K562 (cell line): ENCODE measurements around the gene ERCC6. TPM values are rescaled to one million over a fixed set of nuclear protein-coding genes. Genes with fewer than 3 reads are reported as not detected.

Experiments used
- ATAC-seq: fragments of 200-7000 bp; cut with Tn5 transposase; 3 replicates; pipeline ENCODE4 v1.9.1; 2020; ENCODE audit warnings: moderate library complexity
- BruUV-seq: library from RNA; stranded (reverse); fragments of 400-500 nt; replicated peaks from 2 replicates; lab custom pipeline; 2021; lab: Mats Ljungman, UMichigan
- CTCF ChIA-PET: fragments of 300-600 bp; formaldehyde crosslinking; extraction: SDS; loops from one replicate; lab custom pipeline; 2021; ENCODE audit warnings: low intra/inter-chr PET ratio; lab: Yijun Ruan, JAX
- POLR2A ChIA-PET: fragments of 300-600, 350-650 bp; sonication (Branson Sonifier 250); formaldehyde crosslinking; extraction: SDS; loops from one replicate; lab custom pipeline; 2021; ENCODE audit warnings: antibody characterized with exemption, inconsistent platforms; lab: Yijun Ruan, JAX
- DNase-seq, 4 experiments: peaks; one replicate each; pipeline versions ENCODE4 v3.0.0 to v3.0.0-alpha.2; 2011 to 2018; ENCODE audit warnings: low spot score in 3 of 4, mixed read lengths in 3 of 4; ENCODE audit errors: extremely low read depth in 1 of 4
- FAIRE-seq: peaks from 2 replicates; lab custom pipeline; 2011; peaks lifted over from hg19 to GRCh38; lab: Jason Lieb, UNC
- H2AFZ ChIP-seq: 2 replicates; pipeline ENCODE4 v1.6.0; 2011; ENCODE audit warnings: low read depth, low read length, control low read depth, inconsistent platforms
- H3K27ac ChIP-seq: fragments of 200-600 bp; 3 replicates; pipeline ENCODE4 v1.8.0; 2011; ENCODE audit warnings: low read depth, mild to moderate bottlenecking, control low read depth, inconsistent platforms, low read length, moderate library complexity, mixed read lengths; ENCODE audit errors: extremely low read depth
- H3K27me3 ChIP-seq, 2 experiments: fragments of 300-600 bp in 1 of 2; 2 replicates in 1 of 2; 3 replicates in 1 of 2; pipeline versions ENCODE4 v1.6.0 to v1.8.0; 2011; ENCODE audit warnings: inconsistent platforms in 2 of 2, low read length in 2 of 2, mild to moderate bottlenecking in 1 of 2, mixed read lengths in 1 of 2, moderate library complexity in 1 of 2; ENCODE audit not compliant: control insufficient read depth in 2 of 2, insufficient read depth in 2 of 2
- H3K36me3 ChIP-seq: fragments of 300-600 bp; 3 replicates; pipeline ENCODE4 v1.8.0; 2011; ENCODE audit warnings: mild to moderate bottlenecking, low read length, inconsistent platforms; ENCODE audit not compliant: control insufficient read depth, insufficient read depth
- H3K4me1 ChIP-seq, 2 experiments: fragments of 200-600 bp in 1 of 2; replicated peaks in 1 of 2; 2 replicates in 1 of 2; 3 replicates in 1 of 2; pipeline versions ENCODE4 v1.5.1 to v1.8.0; 2011; ENCODE audit warnings: inconsistent platforms in 2 of 2, low read length in 2 of 2, mild to moderate bottlenecking in 1 of 2, mixed read lengths in 1 of 2, moderate library complexity in 1 of 2; ENCODE audit not compliant: control insufficient read depth in 2 of 2, insufficient read depth in 2 of 2
- H3K4me2 ChIP-seq: 2 replicates; pipeline ENCODE4 v1.6.1; 2011; ENCODE audit warnings: low read length, control low read depth, inconsistent platforms, mixed read lengths; ENCODE audit not compliant: insufficient read depth
- H3K4me3 ChIP-seq: fragments of 200-600 bp; sonication (generic), shearing (Covaris generic); 2 replicates; pipeline ENCODE4 v1.5.1; 2016; ENCODE audit warnings: control low read depth, inconsistent platforms
- H3K79me2 ChIP-seq: fragments of 200-600 bp; 3 replicates; pipeline ENCODE4 v1.8.0; 2011; ENCODE audit warnings: low read length, inconsistent platforms; ENCODE audit not compliant: control insufficient read depth, insufficient read depth
- H3K9ac ChIP-seq, 2 experiments: 2 replicates each; pipeline versions ENCODE4 v1.6.0 to v1.6.1; 2011; ENCODE audit warnings: low read depth in 2 of 2, low read length in 2 of 2, control low read depth in 1 of 2, inconsistent platforms in 1 of 2, mild to moderate bottlenecking in 1 of 2, mixed read lengths in 1 of 2; ENCODE audit not compliant: insufficient read depth in 1 of 2
- H3K9me1 ChIP-seq: one replicate; pipeline ENCODE4 v1.6.0; 2011; ENCODE audit warnings: inconsistent platforms, mild to moderate bottlenecking, low read length, moderate library complexity; ENCODE audit not compliant: control insufficient read depth, insufficient read depth
- H3K9me3 ChIP-seq: replicated peaks from 2 replicates; pipeline ENCODE4 v1.5.1; 2011; ENCODE audit warnings: low read depth, low read length, inconsistent platforms; ENCODE audit not compliant: control insufficient read depth, insufficient read depth
- H4K20me1 ChIP-seq: replicated peaks from 2 replicates; pipeline ENCODE4 v1.6.1; 2011; ENCODE audit warnings: low read length, inconsistent platforms, mixed read lengths; ENCODE audit not compliant: control insufficient read depth, insufficient read depth
- CLOCK ChIP-seq: fragments of 250-450 bp; sonication (Bioruptor Pico); IDR thresholded peaks from 2 replicates; pipeline ENCODE4 v1.4.0; 2020; ENCODE audit warnings: mild to moderate bottlenecking, moderate library complexity, borderline replicate concordance
- FOXP1 ChIP-seq: sonication (generic); formaldehyde crosslinking; IDR thresholded peaks from 2 replicates; pipeline ENCODE4 v1.8.0; 2022; ENCODE audit warnings: mild to moderate bottlenecking, missing genetic modification reagents
- GTF2B ChIP-seq: IDR thresholded peaks from 2 replicates; pipeline ENCODE4 v1.6.1; 2011; ENCODE audit not compliant: insufficient read length; ENCODE audit errors: extremely low read depth
- HIVEP1 ChIP-seq: fragments of 250-450 bp; sonication (Bioruptor Pico); IDR thresholded peaks from 2 replicates; pipeline ENCODE4 v1.4.0; 2020; ENCODE audit warnings: mild to moderate bottlenecking
- IFI16 ChIP-seq: fragments of 250-450 bp; sonication (Bioruptor Pico); IDR thresholded peaks from 2 replicates; pipeline ENCODE4 v2.1.2; 2022; ENCODE audit warnings: mild to moderate bottlenecking, inconsistent platforms
- JUN ChIP-seq, 2 experiments: sonication (generic) in 1 of 2; formaldehyde crosslinking in 1 of 2; IDR thresholded peaks; 2 replicates each; pipeline versions ENCODE4 v1.6.1 to v1.8.0; 2012 to 2022; ENCODE audit warnings: borderline replicate concordance in 2 of 2, mild to moderate bottlenecking in 2 of 2, improper control_type of control experiment in 1 of 2, low read depth in 1 of 2, low read length in 1 of 2, missing genetic modification reagents in 1 of 2
- MAZ ChIP-seq, 2 experiments: fragments of 450-650 bp in 1 of 2; sonication (generic) in 1 of 2; formaldehyde crosslinking; IDR thresholded peaks in 1 of 2; conservative IDR thresholded peaks in 1 of 2; 2 replicates each; pipeline versions ENCODE4 v1.4.0 to v1.5.0; 2020; ENCODE audit warnings: mild to moderate bottlenecking in 1 of 2, missing genetic modification reagents in 1 of 2
- MECOM ChIP-seq: fragments of 250-450 bp; sonication (Bioruptor Pico); IDR thresholded peaks from 2 replicates; pipeline ENCODE4 v1.8.0; 2022; ENCODE audit warnings: inconsistent platforms
- MED1 ChIP-seq: sonication (generic); formaldehyde crosslinking; IDR thresholded peaks from 2 replicates; pipeline ENCODE4 v1.8.1; 2023; ENCODE audit warnings: missing genetic modification reagents, borderline replicate concordance
- MITF ChIP-seq: IDR thresholded peaks from 2 replicates; pipeline ENCODE4 v1.6.1; 2014; ENCODE audit warnings: antibody characterized with exemption
- SLC30A9 ChIP-seq: fragments of 250-450 bp; sonication (Bioruptor Pico); IDR thresholded peaks from 2 replicates; pipeline ENCODE4 v1.8.0; 2022; ENCODE audit warnings: mild to moderate bottlenecking, moderate library complexity
- SOX6 ChIP-seq: fragments of 450-650 bp; IDR thresholded peaks from 2 replicates; pipeline ENCODE4 v1.6.1; 2014; ENCODE audit warnings: mild to moderate bottlenecking
- XRCC4 ChIP-seq: IDR thresholded peaks from one replicate; pipeline ENCODE4 v1.6.1; 2011; ENCODE audit not compliant: insufficient read depth, insufficient read length; ENCODE audit errors: extremely low read depth
- ZNF324 ChIP-seq: fragments of 250-450 bp; sonication (Bioruptor Pico); IDR thresholded peaks from 2 replicates; pipeline ENCODE4 v1.4.0; 2020; ENCODE audit warnings: mild to moderate bottlenecking
- ZNF436 ChIP-seq: fragments of 250-450, 450-650 bp; sonication (Bioruptor Pico); formaldehyde crosslinking; IDR thresholded peaks from 2 replicates; pipeline ENCODE4 v1.7.0; 2020; ENCODE audit warnings: mild to moderate bottlenecking
- ZNF699 ChIP-seq: fragments of 250-450 bp; sonication (Bioruptor Pico); IDR thresholded peaks from 2 replicates; pipeline ENCODE4 v1.8.0; 2021; ENCODE audit warnings: mild to moderate bottlenecking, moderate library complexity; ENCODE audit not compliant: insufficient replicate concordance
- WGBS: fragments of 100-300 bp; shearing (Covaris generic); methylation state at CpG from one replicate; pipeline ENCODE4 v1.1.6; 2016; ENCODE audit warnings: low coverage, mixed read lengths; ENCODE audit not compliant: insufficient coverage; ENCODE audit errors: missing lambda C conversion rate; 5-methylcytosine and 5-hydroxymethylcytosine counted together
- in situ Hi-C: fragments of 300-500 bp; cut with MboI; formaldehyde crosslinking; loops from 4 replicates; pipeline ENCODE4 v1.15.0; 2018; ENCODE audit warnings: inconsistent platforms, mixed read lengths
- intact Hi-C: fragments of 100-400 bp; cut with micrococcal nuclease; formaldehyde crosslinking; loops from 2 replicates; pipeline ENCODE4 v1.14.2; 2022
- polyA plus RNA-seq, 8 experiments: library from polyadenylated mRNA; depleted of rRNA in 4 of 8; stranded (reverse) in 5 of 8; unstranded in 3 of 8; fragments of >200 nt; fragmentation: Nextera tagmentation in 2 of 8; fragmentation: Illumina TruSeq in 1 of 8; extraction: Ambion mirVana in 2 of 8; extraction: Trizol in 1 of 8; gene quantifications; 2 replicates each; pipeline versions ENCODE4 v1.2.1 to v1.2.3, GENCODE V29; 2011 to 2014; ENCODE audit warnings: inconsistent platforms in 1 of 8, missing spikeins in 1 of 8
- total RNA-seq, 7 experiments: library from RNA; depleted of rRNA in 6 of 7; stranded (reverse); fragments of >200 nt in 6 of 7; fragmentation: Illumina TruSeq in 2 of 7; extraction: Trizol in 2 of 7; gene quantifications; 2 replicates each; pipeline versions ENCODE4 v1.2.1 to v1.2.3, GENCODE V29; 2011 to 2021; ENCODE audit warnings: low replicate concordance in 1 of 7

Gene ERCC6
- total and polyA plus RNA-seq, 9 of the 15 experiments (the other 6 are each of a cell fraction or from before 2014, with no cell fraction given) = 7.8 to 17.7 (median 11.8) TPM

- TF ChIP-seq GTF2B = no peak
- no peak for TF ChIP-seq MAZ (CRISPR knock-in tag; conservative IDR thresholded peaks at IDR 0.05 in 1 of 2, IDR thresholded peaks at IDR 0.05 in 1 of 2)
- no peak for TF ChIP-seq HIVEP1 (CRISPR knock-in tag)
- TF ChIP-seq ZNF324 (CRISPR knock-in tag) = no peak
- TF ChIP-seq IFI16 (CRISPR knock-in tag) = no peak
- no peak for TF ChIP-seq XRCC4
- TF ChIP-seq MECOM (CRISPR knock-in tag) = no peak
- TF ChIP-seq ZNF436 (CRISPR knock-in tag) = no peak
Measured at GRCh38 chr10:49539320-49539885, 482 bp upstream of the ERCC6 start (continued).

GRCh38 chr10:49534670-49535381 is 4.1 kb downstream of the ERCC6 start:
- Histone ChIP-seq H3K4me1 (peaks cover 22 to 24% of the 10 kb centered on the region in 2 experiments; a peak in 4 of 5 replicates), H4K20me1 (0 out of 2 replicates have a peak, but pooled peaks cover 4% of the 10 kb centered on the region), H3K27ac (no peak overlapping the region), H3K9me1 (no peaks in the 10 kb centered on the region), H3K4me2 (no peak overlapping the region), H3K9me3 (no peaks in the 10 kb centered on the region), H3K36me3 (peaks cover 36% of the 10 kb centered on the region), H3K4me3 (no peak overlapping the region), H3K9ac (no peak overlapping the region), H2AFZ (no peak overlapping the region), H3K27me3 (no peaks in the 10 kb centered on the region), H3K79me2 (peaks cover 35% of the 10 kb centered on the region)
- POLR2A ChIA-PET = interaction anchor here (1.1 kb wide), 1 partner anchor 15 kb away, joined by 3 read pairs; no protein-coding TSS in a partner anchor
- no peak for FAIRE-seq
- no peak for DNase-seq
- in situ Hi-C loops (no loop called here), intact Hi-C loops (no loop called here)
- CTCF ChIA-PET = no interaction called here
- BruUV-seq = no TSS peak
- WGBS = 70% methylated on average over 9 of the region's 9 CpGs
- no peak for ATAC-seq
- TF ChIP-seq MED1 (CRISPR knock-in tag) (no peak), FOXP1 (CRISPR knock-in tag) (no peak), SOX6 (no peak), JUN (IDR thresholded peaks at IDR 0.05; ENCODE audit: borderline replicate concordance, low read depth, low read length) (no peak), JUN (CRISPR knock-in tag; IDR thresholded peaks at IDR 0.05; ENCODE audit: borderline replicate concordance) (no peak), MITF (no peak), SLC30A9 (CRISPR knock-in tag) (no peak), CLOCK (CRISPR knock-in tag) (no peak), ZNF699 (CRISPR knock-in tag) (no peak)
